K562 (cell line): Measurements from ENCODE around the gene ACHE. TPM values are rescaled to one million over a fixed set of nuclear protein-coding genes. Genes with fewer than 3 reads are reported as not detected.
A peak's percentile ranks its signal among the peaks of the same experiment; 100 is the strongest.

Source experiments
- BDP1 ChIP-seq: IDR thresholded peaks from 3 replicates; pipeline ENCODE4 v1.6.1; 2011; ENCODE audit not compliant: insufficient read length, insufficient read depth
- CREBBP ChIP-seq: IDR thresholded peaks from one replicate; pipeline ENCODE4 v1.6.1; 2012; ENCODE audit warnings: low read depth, mild to moderate bottlenecking, control low read depth, inconsistent platforms, low read length
- CTCF ChIP-seq, 3 experiments: IDR thresholded peaks in 2 of 3; conservative IDR thresholded peaks in 1 of 3; 2 replicates each; pipeline ENCODE4 v1.5.1; 2011 to 2012; ENCODE audit warnings: low read length in 3 of 3, mild to moderate bottlenecking in 3 of 3, control low read depth in 2 of 3, improper control_type of control experiment in 1 of 3, inconsistent platforms in 1 of 3, low read depth in 1 of 3, mixed read lengths in 1 of 3, moderate library complexity in 1 of 3; ENCODE audit not compliant: insufficient read depth in 2 of 3
- DMBX1 ChIP-seq: fragments of 250-450 bp; sonication (Bioruptor Pico); IDR thresholded peaks from 2 replicates; pipeline ENCODE4 v1.8.0; 2022; ENCODE audit warnings: inconsistent platforms, mild to moderate bottlenecking, moderate library complexity, borderline replicate concordance
- HDAC6 ChIP-seq: IDR thresholded peaks from 2 replicates; pipeline ENCODE4 v1.6.1; 2012; ENCODE audit warnings: low read depth, mild to moderate bottlenecking, control low read depth, inconsistent platforms, low read length, moderate library complexity
- NR2C1 ChIP-seq, 2 experiments: fragments of 450-650 bp; IDR thresholded peaks; 2 replicates each; pipeline ENCODE4 v1.6.1; 2017; ENCODE audit warnings: mild to moderate bottlenecking in 2 of 2, antibody characterized with exemption in 1 of 2, inconsistent platforms in 1 of 2, missing compliant biosample characterization in 1 of 2, missing genetic modification characterization in 1 of 2
- PHF8 ChIP-seq: fragments of 200-600 bp; sonication (generic); IDR thresholded peaks from 2 replicates; pipeline ENCODE4 v1.6.1; 2012; ENCODE audit warnings: mixed run types, mild to moderate bottlenecking, inconsistent platforms, low read length, moderate library complexity, borderline replicate concordance
- POU5F1 ChIP-seq: fragments of 150-350 bp; IDR thresholded peaks from 2 replicates; pipeline ENCODE4 v1.6.1; 2014; ENCODE audit warnings: borderline replicate concordance, low read length, low read depth, mild to moderate bottlenecking; ENCODE audit not compliant: partially characterized antibody
- PRDM10 ChIP-seq: fragments of 450-650 bp; IDR thresholded peaks from 2 replicates; pipeline ENCODE4 v1.6.1; 2018; ENCODE audit not compliant: partially characterized antibody
- PTBP1 ChIP-seq: fragments of 200-400 bp; formaldehyde crosslinking; IDR thresholded peaks from 2 replicates; pipeline ENCODE4 v1.6.1; 2017; ENCODE audit warnings: low read depth, low read length
- SNIP1 ChIP-seq: fragments of 450-650 bp; IDR thresholded peaks from 2 replicates; pipeline ENCODE4 v1.7.1; 2017; ENCODE audit warnings: low read depth, mild to moderate bottlenecking
- SREBF1 ChIP-seq: fragments of 150-350 bp; IDR thresholded peaks from 2 replicates; pipeline ENCODE4 v1.6.1; 2014; ENCODE audit warnings: antibody characterized with exemption, low read depth, low read length, borderline replicate concordance
- TAL1 ChIP-seq: fragments of 450-650 bp; IDR thresholded peaks from 2 replicates; pipeline ENCODE4 v1.6.1; 2016; ENCODE audit warnings: mild to moderate bottlenecking
- TGIF2 ChIP-seq: sonication (generic); formaldehyde crosslinking; IDR thresholded peaks from 2 replicates; pipeline ENCODE4 v1.8.1; 2022; ENCODE audit warnings: mild to moderate bottlenecking, missing genetic modification reagents, moderate library complexity
- VEZF1 ChIP-seq: fragments of 200-800 bp; sonication (Bioruptor generic); IDR thresholded peaks from 2 replicates; pipeline ENCODE4 v1.6.1; 2017; ENCODE audit warnings: missing genetic modification characterization, missing compliant biosample characterization
- XRCC5 ChIP-seq: fragments of 200-400 bp; formaldehyde crosslinking; IDR thresholded peaks from 2 replicates; pipeline ENCODE4 v1.6.1; 2017; ENCODE audit warnings: low read depth, mild to moderate bottlenecking, low read length
- ZBTB2 ChIP-seq: fragments of 450-650 bp; IDR thresholded peaks from 2 replicates; pipeline ENCODE4 v1.6.1; 2016; ENCODE audit warnings: antibody characterized with exemption
- ZEB2 ChIP-seq: fragments of 450-650 bp; IDR thresholded peaks from 2 replicates; pipeline ENCODE4 v1.6.1; 2016
- ZFPM2 ChIP-seq: fragments of 250-450 bp; sonication (Bioruptor Pico); IDR thresholded peaks from 2 replicates; pipeline ENCODE4 v1.5.1; 2022; ENCODE audit warnings: mild to moderate bottlenecking
- ZNF24 ChIP-seq: fragments of 450-650 bp; IDR thresholded peaks from 2 replicates; pipeline ENCODE4 v1.6.1; 2016
- polyA plus RNA-seq, 8 experiments: library from polyadenylated mRNA; depleted of rRNA in 4 of 8; stranded (reverse) in 5 of 8; unstranded in 3 of 8; fragments of >200 nt; fragmentation: Nextera tagmentation in 2 of 8; fragmentation: Illumina TruSeq in 1 of 8; extraction: Ambion mirVana in 2 of 8; extraction: Trizol in 1 of 8; gene quantifications; 2 replicates each; pipeline versions ENCODE4 v1.2.1 to v1.2.3, GENCODE V29; 2011 to 2014; ENCODE audit warnings: inconsistent platforms in 1 of 8, missing spikeins in 1 of 8
- total RNA-seq, 7 experiments: library from RNA; depleted of rRNA in 6 of 7; stranded (reverse); fragments of >200 nt in 6 of 7; fragmentation: Illumina TruSeq in 2 of 7; extraction: Trizol in 2 of 7; gene quantifications; 2 replicates each; pipeline versions ENCODE4 v1.2.1 to v1.2.3, GENCODE V29; 2011 to 2021; ENCODE audit warnings: low replicate concordance in 1 of 7

ACHE gene
- total and polyA plus RNA-seq, 9 of the 15 experiments (the other 6 are each of a cell fraction or from before 2014, with no cell fraction given): 0.04 to 8.8 (median 1.9) TPM

- peak; percentile 90 for TF ChIP-seq PHF8
- TF ChIP-seq ZBTB2: no peak
- TF ChIP-seq ZEB2: no peak
- 0 out of 6 replicates have a peak, but pooled peaks of 1 of the 3 experiments have one; percentile 2 for TF ChIP-seq CTCF (IDR thresholded peaks at IDR 0.05 in 2 of 3, conservative IDR thresholded peaks at IDR 0.05 in 1 of 3; ENCODE audit: insufficient read depth in 2 of 3, low read depth in 1 of 3, low read length in 3 of 3)
- TF ChIP-seq SREBF1: no peak
- peak; percentile 77; the same call in 1 of the 2 replicates for TF ChIP-seq DMBX1 (CRISPR knock-in tag)
- 0 out of 2 replicates have a peak, but pooled peaks have one; percentile 34 for TF ChIP-seq PTBP1
- peak; percentile 88 for TF ChIP-seq TGIF2 (CRISPR knock-in tag)
- TF ChIP-seq POU5F1: no peak
- peak; percentile 92 for TF ChIP-seq VEZF1 (CRISPR knock-in tag)
- TF ChIP-seq PRDM10: no peak
- no peak for TF ChIP-seq HDAC6
- TF ChIP-seq CREBBP: no peak
- no peak for TF ChIP-seq ZNF24
- no peak for TF ChIP-seq NR2C1 (IDR thresholded peaks at IDR 0.05)
- no peak for TF ChIP-seq NR2C1 (tag; IDR thresholded peaks at IDR 0.05)
- TF ChIP-seq XRCC5: no peak
- TF ChIP-seq ZFPM2 (CRISPR knock-in tag): no peak
- TF ChIP-seq SNIP1: no peak
- TF ChIP-seq BDP1: no peak
- TF ChIP-seq TAL1: no peak
Measured at GRCh38 chr7:100888988-100889750, 6.5 kb downstream of the ACHE start, which contains the start of gene UFSP1 (continued).
